K562 (cell line): ENCODE data around the gene BEST2. TPM values are rescaled to one million over a fixed set of nuclear protein-coding genes. Genes with fewer than 3 reads are reported as not detected.
A peak's percentile ranks its signal among the peaks of the same experiment; 100 is the strongest.

ENCODE experiments used
- ATAC-seq: fragments of 200-7000 bp; cut with Tn5 transposase; 3 replicates; pipeline ENCODE4 v1.9.1; 2020; ENCODE audit warnings: moderate library complexity
- BruUV-seq: library from RNA; stranded (reverse); fragments of 400-500 nt; replicated peaks from 2 replicates; lab custom pipeline; 2021; lab: Mats Ljungman, UMichigan
- CTCF ChIA-PET: fragments of 300-600 bp; formaldehyde crosslinking; extraction: SDS; loops from one replicate; lab custom pipeline; 2021; ENCODE audit warnings: low intra/inter-chr PET ratio; lab: Yijun Ruan, JAX
- POLR2A ChIA-PET: fragments of 300-600, 350-650 bp; sonication (Branson Sonifier 250); formaldehyde crosslinking; extraction: SDS; loops from one replicate; lab custom pipeline; 2021; ENCODE audit warnings: antibody characterized with exemption, inconsistent platforms; lab: Yijun Ruan, JAX
- DNase-seq, 4 experiments: peaks; one replicate each; pipeline versions ENCODE4 v3.0.0 to v3.0.0-alpha.2; 2011 to 2018; ENCODE audit warnings: low spot score in 3 of 4, mixed read lengths in 3 of 4; ENCODE audit errors: extremely low read depth in 1 of 4
- FAIRE-seq: peaks from 2 replicates; lab custom pipeline; 2011; peaks lifted over from hg19 to GRCh38; lab: Jason Lieb, UNC
- H2AFZ ChIP-seq: 2 replicates; pipeline ENCODE4 v1.6.0; 2011; ENCODE audit warnings: low read depth, low read length, control low read depth, inconsistent platforms
- H3K27ac ChIP-seq: fragments of 200-600 bp; 3 replicates; pipeline ENCODE4 v1.8.0; 2011; ENCODE audit warnings: low read depth, mild to moderate bottlenecking, control low read depth, inconsistent platforms, low read length, moderate library complexity, mixed read lengths; ENCODE audit errors: extremely low read depth
- H3K27me3 ChIP-seq, 2 experiments: fragments of 300-600 bp in 1 of 2; 2 replicates in 1 of 2; 3 replicates in 1 of 2; pipeline versions ENCODE4 v1.6.0 to v1.8.0; 2011; ENCODE audit warnings: inconsistent platforms in 2 of 2, low read length in 2 of 2, mild to moderate bottlenecking in 1 of 2, mixed read lengths in 1 of 2, moderate library complexity in 1 of 2; ENCODE audit not compliant: control insufficient read depth in 2 of 2, insufficient read depth in 2 of 2
- H3K36me3 ChIP-seq: fragments of 300-600 bp; 3 replicates; pipeline ENCODE4 v1.8.0; 2011; ENCODE audit warnings: mild to moderate bottlenecking, low read length, inconsistent platforms; ENCODE audit not compliant: control insufficient read depth, insufficient read depth
- H3K4me1 ChIP-seq, 2 experiments: fragments of 200-600 bp in 1 of 2; replicated peaks in 1 of 2; 2 replicates in 1 of 2; 3 replicates in 1 of 2; pipeline versions ENCODE4 v1.5.1 to v1.8.0; 2011; ENCODE audit warnings: inconsistent platforms in 2 of 2, low read length in 2 of 2, mild to moderate bottlenecking in 1 of 2, mixed read lengths in 1 of 2, moderate library complexity in 1 of 2; ENCODE audit not compliant: control insufficient read depth in 2 of 2, insufficient read depth in 2 of 2
- H3K4me2 ChIP-seq: 2 replicates; pipeline ENCODE4 v1.6.1; 2011; ENCODE audit warnings: low read length, control low read depth, inconsistent platforms, mixed read lengths; ENCODE audit not compliant: insufficient read depth
- H3K4me3 ChIP-seq: fragments of 200-600 bp; sonication (generic), shearing (Covaris generic); 2 replicates; pipeline ENCODE4 v1.5.1; 2016; ENCODE audit warnings: control low read depth, inconsistent platforms
- H3K79me2 ChIP-seq: fragments of 200-600 bp; 3 replicates; pipeline ENCODE4 v1.8.0; 2011; ENCODE audit warnings: low read length, inconsistent platforms; ENCODE audit not compliant: control insufficient read depth, insufficient read depth
- H3K9ac ChIP-seq, 2 experiments: 2 replicates each; pipeline versions ENCODE4 v1.6.0 to v1.6.1; 2011; ENCODE audit warnings: low read depth in 2 of 2, low read length in 2 of 2, control low read depth in 1 of 2, inconsistent platforms in 1 of 2, mild to moderate bottlenecking in 1 of 2, mixed read lengths in 1 of 2; ENCODE audit not compliant: insufficient read depth in 1 of 2
- H3K9me1 ChIP-seq: one replicate; pipeline ENCODE4 v1.6.0; 2011; ENCODE audit warnings: inconsistent platforms, mild to moderate bottlenecking, low read length, moderate library complexity; ENCODE audit not compliant: control insufficient read depth, insufficient read depth
- H3K9me3 ChIP-seq: replicated peaks from 2 replicates; pipeline ENCODE4 v1.5.1; 2011; ENCODE audit warnings: low read depth, low read length, inconsistent platforms; ENCODE audit not compliant: control insufficient read depth, insufficient read depth
- H4K20me1 ChIP-seq: replicated peaks from 2 replicates; pipeline ENCODE4 v1.6.1; 2011; ENCODE audit warnings: low read length, inconsistent platforms, mixed read lengths; ENCODE audit not compliant: control insufficient read depth, insufficient read depth
- ARNT ChIP-seq, 2 experiments: fragments of 450-650 bp; IDR thresholded peaks; 2 replicates each; pipeline ENCODE4 v1.6.1; 2016; ENCODE audit warnings: mild to moderate bottlenecking in 1 of 2
- HDAC1 ChIP-seq, 2 experiments: fragments of 450-650 bp; IDR thresholded peaks; 2 replicates each; pipeline ENCODE4 v1.6.1; 2016 to 2017; ENCODE audit warnings: inconsistent platforms in 1 of 2, mild to moderate bottlenecking in 1 of 2, moderate library complexity in 1 of 2
- HDAC2 ChIP-seq: fragments of 450-650 bp; IDR thresholded peaks from 2 replicates; pipeline ENCODE4 v1.6.1; 2016; ENCODE audit warnings: mild to moderate bottlenecking
- KDM5B ChIP-seq: fragments of 200-600 bp; sonication (generic); IDR thresholded peaks from 2 replicates; pipeline ENCODE4 v1.6.1; 2012; ENCODE audit warnings: low read depth, mild to moderate bottlenecking, moderate library complexity, low read length, control low read depth, inconsistent platforms; ENCODE audit not compliant: insufficient replicate concordance
- NCOA1 ChIP-seq: fragments of 450-650 bp; IDR thresholded peaks from 2 replicates; pipeline ENCODE4 v1.6.1; 2016; ENCODE audit warnings: low read depth
- SMAD2 ChIP-seq: fragments of 150-350 bp; IDR thresholded peaks from 2 replicates; pipeline ENCODE4 v1.6.1; 2014; ENCODE audit warnings: low read depth, mild to moderate bottlenecking, low read length
- TRIM24 ChIP-seq, 2 experiments: fragments of 450-650 bp; IDR thresholded peaks; 2 replicates each; pipeline ENCODE4 v1.6.1; 2016
- ZBTB26 ChIP-seq: fragments of 450-650 bp; formaldehyde crosslinking; IDR thresholded peaks from 2 replicates; pipeline ENCODE4 v1.4.0; 2022; ENCODE audit warnings: missing genetic modification characterization
- ZKSCAN8 ChIP-seq: fragments of 200-800 bp; sonication (Bioruptor generic); IDR thresholded peaks from 2 replicates; pipeline ENCODE4 v1.6.1; 2016; ENCODE audit warnings: missing genetic modification characterization, missing compliant biosample characterization
- ZNF184 ChIP-seq: sonication (generic); formaldehyde crosslinking; IDR thresholded peaks from 2 replicates; pipeline ENCODE4 v1.5.0; 2020; ENCODE audit warnings: missing genetic modification reagents
- WGBS: fragments of 100-300 bp; shearing (Covaris generic); methylation state at CpG from one replicate; pipeline ENCODE4 v1.1.6; 2016; ENCODE audit warnings: low coverage, mixed read lengths; ENCODE audit not compliant: insufficient coverage; ENCODE audit errors: missing lambda C conversion rate; 5-methylcytosine and 5-hydroxymethylcytosine counted together
- in situ Hi-C: fragments of 300-500 bp; cut with MboI; formaldehyde crosslinking; loops from 4 replicates; pipeline ENCODE4 v1.15.0; 2018; ENCODE audit warnings: inconsistent platforms, mixed read lengths
- intact Hi-C: fragments of 100-400 bp; cut with micrococcal nuclease; formaldehyde crosslinking; loops from 2 replicates; pipeline ENCODE4 v1.14.2; 2022
- polyA plus RNA-seq, 8 experiments: library from polyadenylated mRNA; depleted of rRNA in 4 of 8; stranded (reverse) in 5 of 8; unstranded in 3 of 8; fragments of >200 nt; fragmentation: Nextera tagmentation in 2 of 8; fragmentation: Illumina TruSeq in 1 of 8; extraction: Ambion mirVana in 2 of 8; extraction: Trizol in 1 of 8; gene quantifications; 2 replicates each; pipeline versions ENCODE4 v1.2.1 to v1.2.3, GENCODE V29; 2011 to 2014; ENCODE audit warnings: inconsistent platforms in 1 of 8, missing spikeins in 1 of 8
- total RNA-seq, 7 experiments: library from RNA; depleted of rRNA in 6 of 7; stranded (reverse); fragments of >200 nt in 6 of 7; fragmentation: Illumina TruSeq in 2 of 7; extraction: Trizol in 2 of 7; gene quantifications; 2 replicates each; pipeline versions ENCODE4 v1.2.1 to v1.2.3, GENCODE V29; 2011 to 2021; ENCODE audit warnings: low replicate concordance in 1 of 7
- TF ChIP-seq, protein P1 (sequence below): fragments of 200-800 bp; sonication (Bioruptor generic); IDR thresholded peaks from 2 replicates; pipeline ENCODE4 v1.6.1; 2017; ENCODE audit warnings: missing genetic modification characterization, missing compliant biosample characterization
- TF ChIP-seq, protein P2 (sequence below), 2 experiments: fragments of 450-650 bp; IDR thresholded peaks; 2 replicates each; pipeline ENCODE4 v1.6.1; 2016
- TF ChIP-seq, protein P3 (sequence below): sonication (generic); formaldehyde crosslinking; IDR thresholded peaks from 2 replicates; pipeline ENCODE4 v1.8.1; 2023; ENCODE audit warnings: mild to moderate bottlenecking, missing genetic modification reagents
- TF ChIP-seq, protein P4 (sequence below): sonication (generic); formaldehyde crosslinking; IDR thresholded peaks from 2 replicates; pipeline ENCODE4 v1.8.0; 2022; ENCODE audit warnings: mild to moderate bottlenecking, missing genetic modification reagents, borderline replicate concordance

The BEST2 gene
- total and polyA plus RNA-seq, 9 of the 15 experiments (the other 6 are each of a cell fraction or from before 2014, with no cell fraction given): not detected

DNA sequence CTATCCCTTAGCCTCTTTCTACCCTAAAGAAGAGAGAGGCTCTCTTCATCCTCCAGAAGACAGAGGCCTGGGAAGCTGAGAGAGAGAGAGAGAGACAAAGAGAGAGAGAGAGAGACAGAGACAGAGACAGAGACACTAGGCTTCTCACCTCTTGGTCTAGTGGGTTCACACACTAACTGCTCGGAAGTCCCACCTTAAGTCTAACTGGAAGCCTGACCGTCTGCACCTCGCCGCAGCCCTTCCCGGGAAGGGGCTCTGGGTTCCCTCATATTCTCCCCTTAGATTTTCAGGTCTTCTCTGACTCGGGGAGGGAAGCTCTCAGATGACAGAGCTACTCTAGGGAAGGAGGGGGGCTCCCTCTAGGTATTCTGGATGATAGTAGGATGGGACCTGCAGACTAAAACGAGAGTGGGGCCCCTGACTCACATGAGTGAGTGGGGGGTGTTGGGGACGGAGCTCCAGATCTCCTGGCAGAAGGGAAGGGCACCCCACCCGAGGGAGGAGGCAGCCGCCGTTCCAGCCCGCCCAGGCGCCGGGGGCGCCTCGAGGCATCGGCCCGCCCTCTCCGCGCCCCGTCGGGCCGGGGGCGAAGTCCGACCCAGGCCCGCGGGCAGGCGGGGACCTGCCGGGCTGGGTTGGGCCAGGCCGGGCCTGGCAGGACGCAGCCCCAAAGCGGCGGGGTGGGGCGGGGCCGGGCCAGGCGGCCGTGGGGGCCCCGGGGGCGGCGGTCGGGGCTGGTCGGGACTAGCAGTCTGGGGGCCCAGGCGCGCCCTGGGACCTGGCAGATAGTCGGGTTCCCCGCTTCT, 37.7 kb downstream of the BEST2 start:
- peaks cover 36% of the 10 kb centered on the region for H3K79me2 ChIP-seq
- H3K9me1 ChIP-seq: no peaks in the 10 kb centered on the region
- peak overlapping the region; percentile 73 to 87 for H3K9ac ChIP-seq
- H4K20me1 ChIP-seq: peaks cover 13% of the 10 kb centered on the region; the same call in 1 of the 2 replicates
- peak in 1 of 4 experiments; percentile 50 for DNase-seq
- intact Hi-C loops (no loop called here), in situ Hi-C loops (no loop called here)
- peak overlapping the region; percentile 82 for H3K4me2 ChIP-seq
- H2AFZ ChIP-seq: peak overlapping the region; percentile 76
- ChIA-PET CTCF (no interaction called here), POLR2A (interaction anchor here (0.7 to 2.3 kb wide), 6 partner anchors 11 to 366 kb away, joined by 3 to 15 read pairs (median 4); partner anchors contain the start of gene GCDH)
- no peak; the same call in 2 of the 3 replicates for ATAC-seq
- FAIRE-seq: peak; percentile 15
- no peaks in the 10 kb centered on the region for H3K9me3 ChIP-seq
- peak overlapping the region; percentile 83 for H3K4me3 ChIP-seq
- peak overlapping the region; percentile 89 for H3K27ac ChIP-seq
- no peaks in the 10 kb centered on the region for H3K27me3 ChIP-seq
- 5% methylated on average over 16 of the region's 46 CpGs for WGBS
- no peaks in the 10 kb centered on the region for H3K36me3 ChIP-seq
- peaks cover 54 to 88% of the 10 kb centered on the region in 2 experiments for H3K4me1 ChIP-seq
- no TSS peak for BruUV-seq
- TF ChIP-seq SMAD2 (no peak), KDM5B (no peak), HDAC2 (peak; percentile 84), TRIM24 (IDR thresholded peaks at IDR 0.05) (no peak), NCOA1 (no peak), ZBTB26 (CRISPR knock-in tag) (no peak), ARNT (IDR thresholded peaks at IDR 0.05) (0 out of 4 replicates have a peak, but pooled peaks of 1 of the 2 experiments have one; percentile 15), ZNF184 (no peak), HDAC1 (IDR thresholded peaks at IDR 0.05) (peak in 1 of 2 experiments; percentile 29; a peak in 2 of 4 replicates), ZKSCAN8 (CRISPR knock-in tag) (no peak)
- TF ChIP-seq, protein P1, sequence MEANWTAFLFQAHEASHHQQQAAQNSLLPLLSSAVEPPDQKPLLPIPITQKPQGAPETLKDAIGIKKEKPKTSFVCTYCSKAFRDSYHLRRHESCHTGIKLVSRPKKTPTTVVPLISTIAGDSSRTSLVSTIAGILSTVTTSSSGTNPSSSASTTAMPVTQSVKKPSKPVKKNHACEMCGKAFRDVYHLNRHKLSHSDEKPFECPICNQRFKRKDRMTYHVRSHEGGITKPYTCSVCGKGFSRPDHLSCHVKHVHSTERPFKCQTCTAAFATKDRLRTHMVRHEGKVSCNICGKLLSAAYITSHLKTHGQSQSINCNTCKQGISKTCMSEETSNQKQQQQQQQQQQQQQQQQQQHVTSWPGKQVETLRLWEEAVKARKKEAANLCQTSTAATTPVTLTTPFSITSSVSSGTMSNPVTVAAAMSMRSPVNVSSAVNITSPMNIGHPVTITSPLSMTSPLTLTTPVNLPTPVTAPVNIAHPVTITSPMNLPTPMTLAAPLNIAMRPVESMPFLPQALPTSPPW (CRISPR knock-in tag): no peak; the same call in 1 of the 2 replicates
- TF ChIP-seq, protein P2, sequence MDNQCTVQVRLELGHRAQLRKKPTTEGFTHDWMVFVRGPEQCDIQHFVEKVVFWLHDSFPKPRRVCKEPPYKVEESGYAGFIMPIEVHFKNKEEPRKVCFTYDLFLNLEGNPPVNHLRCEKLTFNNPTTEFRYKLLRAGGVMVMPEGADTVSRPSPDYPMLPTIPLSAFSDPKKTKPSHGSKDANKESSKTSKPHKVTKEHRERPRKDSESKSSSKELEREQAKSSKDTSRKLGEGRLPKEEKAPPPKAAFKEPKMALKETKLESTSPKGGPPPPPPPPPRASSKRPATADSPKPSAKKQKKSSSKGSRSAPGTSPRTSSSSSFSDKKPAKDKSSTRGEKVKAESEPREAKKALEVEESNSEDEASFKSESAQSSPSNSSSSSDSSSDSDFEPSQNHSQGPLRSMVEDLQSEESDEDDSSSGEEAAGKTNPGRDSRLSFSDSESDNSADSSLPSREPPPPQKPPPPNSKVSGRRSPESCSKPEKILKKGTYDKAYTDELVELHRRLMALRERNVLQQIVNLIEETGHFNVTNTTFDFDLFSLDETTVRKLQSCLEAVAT (IDR thresholded peaks at IDR 0.05): peak in 1 of 2 experiments; percentile 53; a peak in 1 of 4 replicates
- TF ChIP-seq, protein P3, sequence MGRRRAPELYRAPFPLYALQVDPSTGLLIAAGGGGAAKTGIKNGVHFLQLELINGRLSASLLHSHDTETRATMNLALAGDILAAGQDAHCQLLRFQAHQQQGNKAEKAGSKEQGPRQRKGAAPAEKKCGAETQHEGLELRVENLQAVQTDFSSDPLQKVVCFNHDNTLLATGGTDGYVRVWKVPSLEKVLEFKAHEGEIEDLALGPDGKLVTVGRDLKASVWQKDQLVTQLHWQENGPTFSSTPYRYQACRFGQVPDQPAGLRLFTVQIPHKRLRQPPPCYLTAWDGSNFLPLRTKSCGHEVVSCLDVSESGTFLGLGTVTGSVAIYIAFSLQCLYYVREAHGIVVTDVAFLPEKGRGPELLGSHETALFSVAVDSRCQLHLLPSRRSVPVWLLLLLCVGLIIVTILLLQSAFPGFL: no peak
- TF ChIP-seq, protein P4, sequence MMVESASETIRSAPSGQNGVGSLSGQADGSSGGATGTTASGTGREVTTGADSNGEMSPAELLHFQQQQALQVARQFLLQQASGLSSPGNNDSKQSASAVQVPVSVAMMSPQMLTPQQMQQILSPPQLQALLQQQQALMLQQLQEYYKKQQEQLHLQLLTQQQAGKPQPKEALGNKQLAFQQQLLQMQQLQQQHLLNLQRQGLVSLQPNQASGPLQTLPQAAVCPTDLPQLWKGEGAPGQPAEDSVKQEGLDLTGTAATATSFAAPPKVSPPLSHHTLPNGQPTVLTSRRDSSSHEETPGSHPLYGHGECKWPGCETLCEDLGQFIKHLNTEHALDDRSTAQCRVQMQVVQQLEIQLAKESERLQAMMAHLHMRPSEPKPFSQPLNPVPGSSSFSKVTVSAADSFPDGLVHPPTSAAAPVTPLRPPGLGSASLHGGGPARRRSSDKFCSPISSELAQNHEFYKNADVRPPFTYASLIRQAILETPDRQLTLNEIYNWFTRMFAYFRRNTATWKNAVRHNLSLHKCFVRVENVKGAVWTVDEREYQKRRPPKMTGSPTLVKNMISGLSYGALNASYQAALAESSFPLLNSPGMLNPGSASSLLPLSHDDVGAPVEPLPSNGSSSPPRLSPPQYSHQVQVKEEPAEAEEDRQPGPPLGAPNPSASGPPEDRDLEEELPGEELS (CRISPR knock-in tag): no peak
